PC-3 (cell line): ENCODE data around the gene LRRC56. TPM values are rescaled to one million over a fixed set of nuclear protein-coding genes. Genes with fewer than 3 reads are reported as not detected.

Experiments used
- ATAC-seq: fragments of 200-7000 bp; cut with Tn5 transposase; 2 replicates; pipeline ENCODE4 v1.9.1; 2020; ENCODE audit warnings: mild to moderate bottlenecking, moderate library complexity
- BruUV-seq: library from RNA; stranded (reverse); fragments of 400-500 nt; replicated peaks from 2 replicates; lab custom pipeline; 2021; lab: Mats Ljungman, UMichigan
- CTCF ChIA-PET: fragments of 300-600 bp; sonication (Branson Sonifier 250); formaldehyde crosslinking; loops from one replicate; lab custom pipeline; 2022; ENCODE audit warnings: antibody characterized with exemption; lab: Charles Lee
- POLR2A ChIA-PET: fragments of 300-600 bp; sonication (Branson Sonifier 250); formaldehyde crosslinking; loops from one replicate; lab custom pipeline; 2022; ENCODE audit warnings: antibody characterized with exemption; ENCODE audit not compliant: unreplicated experiment; lab: Charles Lee
- DNase-seq: peaks from one replicate; pipeline ENCODE4 v3.0.0-alpha.2; 2015
- H2AFZ ChIP-seq: fragments of 300-600 bp; sonication (generic); 2 replicates; pipeline ENCODE4 v1.6.0; 2016; ENCODE audit warnings: antibody characterized with exemption, low read length
- H3F3A ChIP-seq: fragments of 300-600 bp; sonication (generic); one replicate; pipeline ENCODE4 v1.6.0; 2017; ENCODE audit warnings: antibody characterized with exemption, low read length, control low read depth, mild to moderate bottlenecking; ENCODE audit not compliant: unreplicated experiment
- H3K27ac ChIP-seq: fragments of 300-600 bp; sonication (generic); 2 replicates; pipeline ENCODE4 v1.5.1; 2016; ENCODE audit warnings: mild to moderate bottlenecking, low read length
- H3K27me3 ChIP-seq: fragments of 300-600 bp; sonication (generic); 2 replicates; pipeline ENCODE4 v1.6.1; 2016; ENCODE audit warnings: low read length, mixed read lengths
- H3K36me3 ChIP-seq: fragments of 300-600 bp; sonication (generic); 2 replicates; pipeline ENCODE4 v1.6.1; 2016; ENCODE audit warnings: low read depth, mixed run types, low read length, mixed read lengths
- H3K4me1 ChIP-seq: fragments of 300-600 bp; sonication (generic); 2 replicates; pipeline ENCODE4 v1.5.1; 2016; ENCODE audit warnings: low read length; ENCODE audit not compliant: insufficient read depth
- H3K4me2 ChIP-seq: fragments of 300-600 bp; sonication (generic); 2 replicates; pipeline ENCODE4 v1.6.0; 2016; ENCODE audit warnings: low read length
- H3K4me3 ChIP-seq: fragments of 300-600 bp; sonication (generic); 2 replicates; pipeline ENCODE4 v1.5.1; 2016; ENCODE audit warnings: mild to moderate bottlenecking, low read length, mixed read lengths
- H3K79me2 ChIP-seq: fragments of 300-600 bp; sonication (generic); 2 replicates; pipeline ENCODE4 v1.6.1; 2017; ENCODE audit warnings: low read length, mixed read lengths
- H3K9ac ChIP-seq: fragments of 300-600 bp; sonication (generic); 2 replicates; pipeline ENCODE4 v1.6.0; 2016; ENCODE audit warnings: mild to moderate bottlenecking, low read length
- H3K9me2 ChIP-seq: fragments of 300-600 bp; sonication (generic); replicated peaks from 2 replicates; pipeline ENCODE4 v1.6.1; 2016; ENCODE audit warnings: mixed run types, low read length, mixed read lengths
- H3K9me3 ChIP-seq: fragments of 300-600 bp; sonication (generic); 2 replicates; pipeline ENCODE4 v1.6.1; 2016; ENCODE audit warnings: low read length, mixed read lengths
- H4K20me1 ChIP-seq: fragments of 300-600 bp; sonication (generic); 2 replicates; pipeline ENCODE4 v1.6.1; 2016; ENCODE audit warnings: low read length, mixed read lengths
- CTCF ChIP-seq: fragments of 300-600 bp; sonication (generic); conservative IDR thresholded peaks from 2 replicates; pipeline ENCODE4 v1.5.1; 2017; ENCODE audit warnings: antibody characterized with exemption, low read depth, mild to moderate bottlenecking, low read length
- EZH2 ChIP-seq: fragments of 300-600 bp; sonication (generic); IDR thresholded peaks from one replicate; pipeline ENCODE4 v1.6.1; 2017; ENCODE audit warnings: antibody characterized with exemption, mild to moderate bottlenecking, low read length; ENCODE audit not compliant: unreplicated experiment
- EZH2phosphoT487 ChIP-seq: fragments of 300-600 bp; sonication (generic); IDR thresholded peaks from 2 replicates; pipeline ENCODE4 v1.6.1; 2018; ENCODE audit warnings: mild to moderate bottlenecking, antibody characterized with exemption, low read length, borderline replicate concordance
- intact Hi-C: fragments of 100-400 bp; cut with micrococcal nuclease; formaldehyde crosslinking; loops from 2 replicates; pipeline ENCODE4 v1.9.0; 2023
- total RNA-seq: library from RNA; depleted of rRNA; stranded (reverse); fragments of >200 nt; gene quantifications from 2 replicates; pipeline ENCODE4 v1.2.3, GENCODE V29; 2014

LRRC56 gene
- total RNA-seq, 1 experiment from 2014 or later: 1.5 TPM

GRCh38 chr11:521177-521688, 16.1 kb upstream of the LRRC56 start:
- Histone ChIP-seq H2AFZ (no peak overlapping the region), H3F3A (no peaks in the 10 kb centered on the region), H3K9me2 (no peaks in the 10 kb centered on the region), H3K4me2 (no peak overlapping the region), H3K27me3 (no peaks in the 10 kb centered on the region), H3K79me2 (no peaks in the 10 kb centered on the region), H4K20me1 (no peaks in the 10 kb centered on the region), H3K36me3 (0 out of 2 replicates have a peak, but pooled peaks cover 2% of the 10 kb centered on the region), H3K4me3 (no peak overlapping the region), H3K9ac (no peak overlapping the region), H3K9me3 (no peaks in the 10 kb centered on the region), H3K4me1 (no peaks in the 10 kb centered on the region), H3K27ac (no peak overlapping the region)
- POLR2A ChIA-PET: interaction anchor here (0.6 kb wide), 1 partner anchor 15 kb away, joined by 3 read pairs; no protein-coding TSS in a partner anchor
- ATAC-seq (no peak), DNase-seq (no peak)
- BruUV-seq: no TSS peak
- no peak for TF ChIP-seq EZH2phosphoT487
- intact Hi-C loops: no loop called here
- CTCF ChIA-PET: no interaction called here

- ChIA-PET CTCF (no interaction called here), POLR2A (no interaction called here)
- no peak for TF ChIP-seq EZH2
- TF ChIP-seq CTCF: no peak
- no peak for TF ChIP-seq EZH2phosphoT487
- Histone ChIP-seq H3K4me2 (peak overlapping the region; percentile 40), H4K20me1 (no peaks in the 10 kb centered on the region), H3K9me2 (no peaks in the 10 kb centered on the region), H3K27me3 (no peaks in the 10 kb centered on the region), H3K36me3 (no peaks in the 10 kb centered on the region), H3K79me2 (no peaks in the 10 kb centered on the region), H2AFZ (no peak overlapping the region), H3K9ac (no peak overlapping the region), H3K9me3 (no peaks in the 10 kb centered on the region), H3K4me3 (peak overlapping the region; percentile 43; the same call in 1 of the 2 replicates), H3K4me1 (no peaks in the 10 kb centered on the region), H3K27ac (no peak overlapping the region), H3F3A (no peaks in the 10 kb centered on the region)
- peak; percentile 35; the same call in 1 of the 2 replicates for ATAC-seq
- intact Hi-C loops: no loop called here
- DNase-seq: no peak
- no TSS peak for BruUV-seq
Observed at GRCh38 chr11:526192-526591, 11.1 kb upstream of the LRRC56 start.

GRCh38 chr11:528166-528814, 9.0 kb upstream of the LRRC56 start:
- no peaks in the 10 kb centered on the region for H3F3A ChIP-seq
- TF ChIP-seq CTCF (no peak), EZH2 (no peak), EZH2phosphoT487 (no peak)
- no peaks in the 10 kb centered on the region for H3K9me2 ChIP-seq
- no peaks in the 10 kb centered on the region for H4K20me1 ChIP-seq
- H3K27ac ChIP-seq: no peak overlapping the region
- H3K9me3 ChIP-seq: no peaks in the 10 kb centered on the region
- intact Hi-C loops: no loop called here
- H2AFZ ChIP-seq: no peak overlapping the region
- no peaks in the 10 kb centered on the region for H3K4me1 ChIP-seq
- DNase-seq (no peak), ATAC-seq (no peak)
- BruUV-seq: no TSS peak
- H3K36me3 ChIP-seq: no peaks in the 10 kb centered on the region
- H3K9ac ChIP-seq: no peak overlapping the region
- no peaks in the 10 kb centered on the region for H3K27me3 ChIP-seq
- ChIA-PET POLR2A (no interaction called here), CTCF (no interaction called here)
- H3K4me3 ChIP-seq: no peak overlapping the region
- H3K4me2 ChIP-seq: no peak overlapping the region
- no peaks in the 10 kb centered on the region for H3K79me2 ChIP-seq
